Stimulated activated CD8-positive, alpha-beta memory T cell treated with anti-CD3 and anti-CD28 coated beads, Interleukin-7, amount 100 ng/mL, for 1 hour (primary cell): Measurements from ENCODE around the gene ESYT2.

Experiments
- DNase-seq, 2 donors: peaks; one replicate each; pipeline ENCODE4 v3.0.0-alpha.2; 2020; ENCODE audit warnings: low read depth in 2 of 2

ESYT2 gene

GRCh38 chr7:158772916-158773315 lies 56.4 kb downstream of the ESYT2 start:
- DNase-seq, result no peak

GRCh38 chr7:158771213-158771834 lies 58.0 kb downstream of the ESYT2 start:
- DNase-seq, result no peak

GRCh38 chr7:158767707-158768106 lies 61.6 kb downstream of the ESYT2 start:
- DNase-seq, result no peak

- DNase-seq, result no peak
Observed at GRCh38 chr7:158766570-158767281, 62.6 kb downstream of the ESYT2 start.

- DNase-seq, result no peak
Observed at GRCh38 chr7:158765020-158765419, 64.3 kb downstream of the ESYT2 start.

- no peak for DNase-seq
Observed at GRCh38 chr7:158763454-158764033, 65.8 kb downstream of the ESYT2 start.

GRCh38 chr7:158761945-158762344 lies 67.4 kb downstream of the ESYT2 start:
- DNase-seq, result no peak

GRCh38 chr7:158760936-158761335 lies 68.4 kb downstream of the ESYT2 start:
- DNase-seq, result no peak

- no peak for DNase-seq
Observed at GRCh38 chr7:158760445-158760764, 68.9 kb downstream of the ESYT2 start.

- DNase-seq, result no peak
Observed at GRCh38 chr7:158759749-158760444, 69.4 kb downstream of the ESYT2 start.

- no peak for DNase-seq
Observed at GRCh38 chr7:158759245-158759614, 70.1 kb downstream of the ESYT2 start.

- DNase-seq, result no peak
Observed at GRCh38 chr7:158758586-158759244, 70.6 kb downstream of the ESYT2 start.

GRCh38 chr7:158757404-158757989 lies 71.8 kb downstream of the ESYT2 start:
- DNase-seq, result no peak

- DNase-seq, result no peak
Observed at GRCh38 chr7:158754746-158755444, 74.4 kb downstream of the ESYT2 start.

GRCh38 chr7:158753900-158754299 lies 75.4 kb downstream of the ESYT2 start:
- DNase-seq, result no peak

GRCh38 chr7:158751751-158752150 lies 77.6 kb downstream of the ESYT2 start:
- DNase-seq, result no peak

- no peak for DNase-seq
Observed at GRCh38 chr7:158751199-158751598, 78.1 kb downstream of the ESYT2 start.

- DNase-seq, result no peak
Observed at GRCh38 chr7:158750702-158751101, 78.6 kb downstream of the ESYT2 start.

- DNase-seq, result no peak
Observed at GRCh38 chr7:158749396-158749795, 79.9 kb downstream of the ESYT2 start.

- no peak for DNase-seq
Observed at GRCh38 chr7:158748335-158748734, 81.0 kb downstream of the ESYT2 start.

GRCh38 chr7:158747408-158747807 lies 81.9 kb downstream of the ESYT2 start:
- no peak for DNase-seq
